OCI-LY7 (cell line): ENCODE data around the gene MRPL20. TPM values are rescaled to one million over a fixed set of nuclear protein-coding genes. Genes with fewer than 3 reads are reported as not detected.
"Not testable (repeated sequence)": the region's sequence is repeated elsewhere in the genome, so short reads cannot be mapped to it uniquely, and the experiment has no call there.

Experiments
- BruUV-seq: library from RNA; stranded (reverse); fragments of 400-500 nt; replicated peaks from 2 replicates; lab custom pipeline; 2021; lab: Mats Ljungman, UMichigan
- CTCF ChIA-PET: fragments of 300-600 bp; sonication (Branson Sonifier 250); formaldehyde crosslinking; loops from one replicate; lab custom pipeline; 2022; ENCODE audit warnings: antibody characterized with exemption; ENCODE audit not compliant: unreplicated experiment; lab: Charles Lee
- POLR2A ChIA-PET: fragments of 300-600 bp; sonication (Branson Sonifier 250); formaldehyde crosslinking; loops from one replicate; lab custom pipeline; 2022; ENCODE audit warnings: antibody characterized with exemption; lab: Charles Lee
- DNase-seq: peaks from one replicate; pipeline ENCODE4 v3.0.0-alpha.2; 2015; ENCODE audit warnings: low spot score
- H2AFZ ChIP-seq: fragments of 200-600 bp; sonication (generic), shearing (Covaris generic); 2 replicates; pipeline ENCODE4 v1.6.1; 2014; ENCODE audit warnings: mild to moderate bottlenecking, antibody characterized with exemption, low read length, moderate library complexity
- H3K27ac ChIP-seq: fragments of 200-600 bp; sonication (generic); 2 replicates; pipeline ENCODE4 v1.5.1; 2014; ENCODE audit warnings: mixed run types, low read depth, mild to moderate bottlenecking, moderate library complexity, low read length, inconsistent platforms; ENCODE audit not compliant: poor library complexity, severe bottlenecking
- H3K36me3 ChIP-seq: fragments of 200-600 bp; sonication (generic); 2 replicates; pipeline ENCODE4 v1.6.1; 2014; ENCODE audit warnings: mild to moderate bottlenecking, antibody characterized with exemption, low read length, moderate library complexity, mixed read lengths; ENCODE audit not compliant: insufficient read depth
- H3K4me1 ChIP-seq: fragments of 200-600 bp; sonication (generic); 2 replicates; pipeline ENCODE4 v1.5.1; 2014; ENCODE audit warnings: mild to moderate bottlenecking, low read length; ENCODE audit not compliant: insufficient read depth, poor library complexity, severe bottlenecking
- H3K4me2 ChIP-seq: fragments of 200-600 bp; sonication (generic); 2 replicates; pipeline ENCODE4 v1.6.1; 2014; ENCODE audit warnings: mild to moderate bottlenecking, low read length
- H3K4me3 ChIP-seq: fragments of 200-600 bp; sonication (generic); 2 replicates; pipeline ENCODE4 v1.5.1; 2014; ENCODE audit warnings: mild to moderate bottlenecking, low read depth, low read length; ENCODE audit not compliant: poor library complexity, severe bottlenecking
- H3K79me2 ChIP-seq: fragments of 200-600 bp; sonication (generic); 2 replicates; pipeline ENCODE4 v1.6.1; 2016; ENCODE audit warnings: low read depth, mild to moderate bottlenecking, low read length, moderate library complexity, mixed read lengths; ENCODE audit not compliant: insufficient read depth
- H3K9me2 ChIP-seq: fragments of 200-600 bp; sonication (generic); 2 replicates; pipeline ENCODE4 v1.6.1; 2016; ENCODE audit warnings: mild to moderate bottlenecking, low read length, mixed read lengths; ENCODE audit not compliant: insufficient read depth
- H3K9me3 ChIP-seq: fragments of 200-600 bp; sonication (generic); 2 replicates; pipeline ENCODE4 v1.6.1; 2014; ENCODE audit warnings: mild to moderate bottlenecking, mixed run types, low read length, mixed read lengths
- H4K20me1 ChIP-seq: fragments of 200-600 bp; sonication (generic); 2 replicates; pipeline ENCODE4 v1.6.1; 2014; ENCODE audit warnings: mild to moderate bottlenecking, antibody characterized with exemption, low read length, moderate library complexity, mixed read lengths; ENCODE audit not compliant: insufficient read depth
- EZH2phosphoT487 ChIP-seq: fragments of 200-600 bp; sonication (generic); IDR thresholded peaks from 2 replicates; pipeline ENCODE4 v1.6.1; 2018; ENCODE audit warnings: low read depth, borderline replicate concordance, mild to moderate bottlenecking, mixed run types, antibody characterized with exemption, low read length, moderate library complexity, mixed read lengths
- intact Hi-C: fragments of 100-400 bp; cut with micrococcal nuclease; formaldehyde crosslinking; loops from one replicate; pipeline ENCODE4 v1.10.0; 2022; ENCODE audit not compliant: unreplicated experiment
- total RNA-seq, 2 experiments: library from RNA; depleted of rRNA in 1 of 2; stranded (reverse); fragments of >200 nt in 1 of 2; shearing (Covaris generic) in 1 of 2; gene quantifications; 2 replicates each; pipeline ENCODE4 v1.2.3, GENCODE V29; 2014 to 2022
- TF ChIP-seq, protein P1 (sequence below): fragments of 200-600 bp; sonication (generic); conservative IDR thresholded peaks from 2 replicates; pipeline ENCODE4 v1.5.1; 2014; ENCODE audit warnings: mild to moderate bottlenecking, antibody characterized with exemption, low read length, moderate library complexity, mixed read lengths

The MRPL20 gene
- total RNA-seq, 2 experiments from 2014 or later, result 143 to 165 TPM

DNA sequence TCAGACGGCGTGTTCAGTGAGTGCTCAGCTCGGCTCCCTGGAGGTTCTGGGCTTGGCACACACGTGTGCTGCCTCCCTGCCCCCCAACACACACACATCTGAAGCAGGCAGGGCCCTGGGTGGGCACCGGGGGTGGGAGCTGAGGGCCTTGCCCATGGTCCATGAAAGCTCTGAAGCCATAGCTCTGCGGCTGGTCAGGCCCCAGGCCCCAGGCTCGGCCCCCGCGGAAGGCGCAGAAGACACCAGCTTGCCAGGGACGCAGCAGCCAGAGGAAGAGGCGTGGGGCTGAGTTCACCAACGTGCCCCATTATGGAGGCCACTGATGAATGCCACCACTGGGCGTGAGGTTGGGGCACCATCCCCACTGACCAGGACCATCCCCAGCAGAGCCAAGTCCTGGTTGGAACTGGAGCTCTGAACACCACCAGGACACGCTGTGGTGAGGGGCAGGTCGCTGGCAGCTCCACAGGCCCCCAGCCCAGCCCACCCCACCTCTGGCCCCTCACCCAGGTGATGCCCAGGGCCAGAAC lies 36.3 kb downstream of the MRPL20 start:
- peaks cover 26% of the 10 kb centered on the region for H3K4me1 ChIP-seq
- peaks cover 15% of the 10 kb centered on the region for H3K9me3 ChIP-seq
- BruUV-seq, result no TSS peak
- H3K27ac ChIP-seq, result no peak overlapping the region
- H3K4me3 ChIP-seq, result no peak overlapping the region
- intact Hi-C loops, result no loop called here
- CTCF ChIA-PET, result no interaction called here
- TF ChIP-seq EZH2phosphoT487, result no peak
- TF ChIP-seq, protein P1, sequence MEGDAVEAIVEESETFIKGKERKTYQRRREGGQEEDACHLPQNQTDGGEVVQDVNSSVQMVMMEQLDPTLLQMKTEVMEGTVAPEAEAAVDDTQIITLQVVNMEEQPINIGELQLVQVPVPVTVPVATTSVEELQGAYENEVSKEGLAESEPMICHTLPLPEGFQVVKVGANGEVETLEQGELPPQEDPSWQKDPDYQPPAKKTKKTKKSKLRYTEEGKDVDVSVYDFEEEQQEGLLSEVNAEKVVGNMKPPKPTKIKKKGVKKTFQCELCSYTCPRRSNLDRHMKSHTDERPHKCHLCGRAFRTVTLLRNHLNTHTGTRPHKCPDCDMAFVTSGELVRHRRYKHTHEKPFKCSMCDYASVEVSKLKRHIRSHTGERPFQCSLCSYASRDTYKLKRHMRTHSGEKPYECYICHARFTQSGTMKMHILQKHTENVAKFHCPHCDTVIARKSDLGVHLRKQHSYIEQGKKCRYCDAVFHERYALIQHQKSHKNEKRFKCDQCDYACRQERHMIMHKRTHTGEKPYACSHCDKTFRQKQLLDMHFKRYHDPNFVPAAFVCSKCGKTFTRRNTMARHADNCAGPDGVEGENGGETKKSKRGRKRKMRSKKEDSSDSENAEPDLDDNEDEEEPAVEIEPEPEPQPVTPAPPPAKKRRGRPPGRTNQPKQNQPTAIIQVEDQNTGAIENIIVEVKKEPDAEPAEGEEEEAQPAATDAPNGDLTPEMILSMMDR, result no peak
- no peak overlapping the region for H2AFZ ChIP-seq
- H4K20me1 ChIP-seq, result no peaks in the 10 kb centered on the region
- POLR2A ChIA-PET, result no interaction called here
- peaks cover 38% of the 10 kb centered on the region for H3K36me3 ChIP-seq
- no peaks in the 10 kb centered on the region for H3K9me2 ChIP-seq
- DNase-seq, result no peak
- no peak overlapping the region for H3K4me2 ChIP-seq
- H3K79me2 ChIP-seq, result peaks cover 20% of the 10 kb centered on the region

DNA sequence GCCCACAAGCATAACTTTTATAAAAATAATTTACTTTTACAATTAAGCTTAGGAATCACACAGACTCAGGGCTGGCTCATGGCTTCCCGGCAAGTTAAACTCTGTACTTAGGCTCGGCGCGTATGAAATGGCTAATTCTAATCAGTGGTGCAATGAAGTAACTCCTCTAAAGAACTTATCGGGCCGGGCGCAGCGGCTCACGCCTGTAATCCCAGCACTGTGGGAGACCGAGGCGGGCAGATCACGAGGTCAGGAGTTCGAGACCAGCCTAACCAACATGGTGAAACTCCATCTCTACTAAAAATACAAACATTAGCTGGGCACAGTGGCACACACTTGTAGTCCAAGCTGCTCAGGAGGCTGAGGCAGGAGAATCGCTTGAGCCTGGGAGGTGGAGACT lies 37.0 kb downstream of the MRPL20 start:
- H3K9me3 ChIP-seq, result peaks cover 17% of the 10 kb centered on the region
- CTCF ChIA-PET, DNase-seq, H3K9me2 ChIP-seq, H4K20me1 ChIP-seq, H2AFZ ChIP-seq, BruUV-seq, H3K4me3 ChIP-seq, intact Hi-C loops, H3K27ac ChIP-seq, POLR2A ChIA-PET, H3K4me2 ChIP-seq: not testable (repeated sequence)
- H3K4me1 ChIP-seq, result peaks cover 25% of the 10 kb centered on the region
- H3K79me2 ChIP-seq, result peaks cover 20% of the 10 kb centered on the region
- peaks cover 38% of the 10 kb centered on the region for H3K36me3 ChIP-seq

DNA sequence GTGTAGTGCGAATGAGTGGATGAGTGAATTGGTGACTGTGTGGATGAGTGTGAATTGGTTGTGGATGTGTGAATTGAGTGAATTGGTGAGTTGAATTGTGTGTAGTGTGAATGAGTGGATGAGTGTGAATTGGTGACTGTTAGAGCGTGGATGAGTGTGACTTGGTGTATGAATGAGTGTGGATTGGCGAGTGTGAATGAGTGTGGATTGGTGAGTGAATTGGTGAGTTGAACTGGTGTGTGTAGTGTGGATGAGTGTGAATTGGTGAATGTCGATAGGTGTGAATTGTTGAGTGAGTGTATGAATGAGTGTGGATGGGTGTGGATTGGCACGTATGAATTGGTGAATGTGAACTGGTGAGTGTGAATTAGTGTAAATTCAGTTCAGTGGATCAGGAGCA lies 39.8 kb downstream of the MRPL20 start:
- Histone ChIP-seq H3K9me3 (peaks cover 17% of the 10 kb centered on the region), H2AFZ (no peak overlapping the region), H3K4me3 (no peak overlapping the region), H3K27ac (no peak overlapping the region), H3K4me2 (no peak overlapping the region), H4K20me1 (no peaks in the 10 kb centered on the region), H3K9me2 (no peaks in the 10 kb centered on the region), H3K4me1 (peaks cover 10% of the 10 kb centered on the region), H3K36me3 (peaks cover 21% of the 10 kb centered on the region; the same call in 1 of the 2 replicates), H3K79me2 (no peaks in the 10 kb centered on the region)
- CTCF ChIA-PET, result no interaction called here
- TF ChIP-seq, protein P1, result no peak
- no peak for TF ChIP-seq EZH2phosphoT487
- intact Hi-C loops, result no loop called here
- DNase-seq, result no peak
- BruUV-seq, result no TSS peak
- POLR2A ChIA-PET, result no interaction called here
